Activated CD8-positive, alpha-beta memory T cell treated with anti-CD3 and anti-CD28 coated beads, Interleukin-2, amount 50 U/mL, for 24 hours (primary cell): ENCODE measurements around the gene HYAL3.

Experiments used
- DNase-seq: peaks from one replicate; pipeline ENCODE4 v3.0.0-alpha.2; 2020; ENCODE audit errors: extremely low read depth

Gene HYAL3

DNA sequence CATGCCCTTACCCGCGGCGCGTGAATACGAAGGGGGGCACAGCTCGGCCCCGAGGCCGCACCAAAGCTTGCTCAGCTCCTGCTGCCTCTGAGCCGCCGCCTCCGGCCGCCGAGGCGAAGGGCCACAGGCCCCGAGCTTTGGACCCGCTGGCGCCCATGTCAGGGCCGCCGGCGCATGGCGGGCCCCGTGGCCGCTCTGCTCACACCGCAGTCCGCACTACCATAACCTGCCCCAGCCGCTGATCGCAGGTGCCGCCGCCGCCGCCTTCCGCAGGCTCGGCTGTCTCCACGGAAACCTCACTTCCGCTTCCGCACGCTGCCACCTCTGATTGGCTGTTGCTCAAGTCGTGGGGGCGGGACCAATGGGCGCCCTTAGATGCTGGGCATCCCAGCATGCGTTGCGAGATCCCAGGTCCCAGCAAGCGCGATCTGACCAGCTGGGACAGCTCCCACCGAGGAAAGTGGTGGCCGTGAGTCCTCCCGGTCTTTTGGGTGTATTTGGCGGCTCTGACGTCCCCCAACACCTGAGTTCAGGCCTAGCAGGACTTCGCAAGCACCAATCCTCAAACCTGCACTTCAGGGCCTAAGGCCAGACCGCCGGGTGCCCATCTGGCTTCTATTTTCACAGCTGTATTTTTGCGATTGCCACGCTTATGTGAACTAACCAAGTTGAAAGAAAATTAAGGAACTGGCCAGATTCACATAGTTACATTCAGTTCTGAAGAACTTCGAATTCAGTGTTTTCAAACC, 28.9 kb upstream of the HYAL3 start, which contains the start of gene TUSC2:
Gene TUSC2 (minus strand): TSS at position 281 of the 749 bp plus-strand sequence. CDS start 124 bp downstream, at position 157.
- DNase-seq: peak; percentile 91

DNA sequence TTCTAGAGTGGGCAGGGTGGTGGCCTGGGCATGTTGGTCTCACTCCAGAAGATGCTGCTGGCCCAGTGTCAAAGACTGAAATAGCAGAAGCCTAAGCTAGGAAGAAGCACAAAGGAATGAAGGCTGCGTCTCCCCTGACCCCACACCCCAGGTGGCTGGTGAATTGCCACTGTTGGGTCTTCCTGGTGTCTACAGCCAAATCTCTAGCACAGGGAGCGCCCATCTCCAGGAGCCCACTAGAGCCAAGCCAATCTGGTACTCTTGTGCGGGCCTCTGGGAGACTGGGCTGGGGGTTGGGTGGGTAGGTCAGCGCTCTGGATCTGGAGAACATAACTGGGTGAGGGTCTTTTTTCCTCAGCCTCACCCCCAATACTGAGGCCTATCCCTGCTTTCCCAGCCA, 27.9 kb upstream of the HYAL3 start:
- DNase-seq: no peak

DNA sequence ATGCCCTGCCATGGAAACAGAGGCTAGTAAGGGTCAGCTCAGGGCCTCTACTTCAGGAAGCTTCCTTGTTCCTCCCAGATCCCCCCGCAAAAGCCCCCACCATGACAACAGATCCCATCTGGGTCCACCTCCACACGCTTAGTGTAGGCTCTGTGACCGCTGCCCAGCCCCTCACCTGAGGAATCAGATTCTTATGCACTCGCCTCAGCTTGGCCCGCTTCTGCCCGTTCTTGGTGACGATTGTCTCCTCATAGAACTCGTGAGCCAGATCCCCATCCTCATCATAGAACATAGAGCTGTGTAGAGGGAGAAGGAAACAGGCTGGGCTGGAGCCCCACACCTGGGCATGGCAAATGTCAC, 27.0 kb upstream of the HYAL3 start:
- no peak for DNase-seq

DNA sequence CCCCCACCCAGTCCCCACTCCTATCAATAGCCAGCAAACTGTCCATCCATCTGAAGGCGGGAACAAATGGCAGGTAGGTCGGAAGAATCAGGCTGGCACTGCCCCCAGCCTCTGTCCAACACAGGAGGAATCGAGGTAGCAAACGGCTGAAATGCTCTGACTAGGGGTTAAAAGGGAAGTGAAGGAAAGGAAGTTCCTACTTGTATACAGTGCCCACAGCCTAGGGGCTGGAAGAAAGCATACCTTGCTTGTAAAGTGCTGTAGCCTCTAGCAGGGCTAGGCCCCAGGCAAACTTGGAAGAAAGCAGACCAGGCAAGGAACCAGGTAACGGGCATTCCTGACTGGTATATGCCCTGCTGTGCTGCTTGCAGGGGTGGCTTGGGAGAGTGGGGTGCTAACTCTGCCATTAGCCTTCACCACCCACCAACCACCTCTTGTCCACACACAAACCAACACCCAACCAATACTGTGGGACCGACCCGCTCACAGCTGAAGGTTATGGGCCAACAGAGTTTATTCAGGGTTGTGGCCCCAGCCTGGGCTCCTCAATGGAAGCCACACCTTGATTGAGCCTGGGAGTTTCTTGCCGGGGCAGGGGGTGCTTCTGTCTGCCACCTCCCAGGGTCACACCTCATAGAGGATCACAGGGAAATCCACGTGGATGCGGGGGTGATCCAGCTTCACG, 26.4 kb upstream of the HYAL3 start:
- DNase-seq: no peak

DNA sequence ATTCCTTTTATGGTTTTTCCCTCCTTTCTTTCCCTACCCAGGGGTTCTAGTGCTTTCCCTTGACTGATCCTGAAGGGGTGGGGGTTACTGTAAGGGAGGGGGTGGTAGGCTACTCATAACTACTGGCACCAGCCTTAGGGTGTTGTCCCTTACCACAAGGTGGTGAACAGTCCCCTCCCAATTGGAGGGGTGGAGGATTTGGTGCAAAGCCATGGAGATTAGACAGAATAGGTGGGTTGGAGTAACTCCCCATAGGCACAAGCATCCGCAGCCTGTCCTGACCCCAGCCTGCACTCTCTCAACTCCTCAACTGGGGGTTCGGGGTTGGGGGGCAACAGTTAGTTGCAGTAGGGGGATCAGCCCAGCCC, 25.9 kb upstream of the HYAL3 start:
- DNase-seq: no peak

DNA sequence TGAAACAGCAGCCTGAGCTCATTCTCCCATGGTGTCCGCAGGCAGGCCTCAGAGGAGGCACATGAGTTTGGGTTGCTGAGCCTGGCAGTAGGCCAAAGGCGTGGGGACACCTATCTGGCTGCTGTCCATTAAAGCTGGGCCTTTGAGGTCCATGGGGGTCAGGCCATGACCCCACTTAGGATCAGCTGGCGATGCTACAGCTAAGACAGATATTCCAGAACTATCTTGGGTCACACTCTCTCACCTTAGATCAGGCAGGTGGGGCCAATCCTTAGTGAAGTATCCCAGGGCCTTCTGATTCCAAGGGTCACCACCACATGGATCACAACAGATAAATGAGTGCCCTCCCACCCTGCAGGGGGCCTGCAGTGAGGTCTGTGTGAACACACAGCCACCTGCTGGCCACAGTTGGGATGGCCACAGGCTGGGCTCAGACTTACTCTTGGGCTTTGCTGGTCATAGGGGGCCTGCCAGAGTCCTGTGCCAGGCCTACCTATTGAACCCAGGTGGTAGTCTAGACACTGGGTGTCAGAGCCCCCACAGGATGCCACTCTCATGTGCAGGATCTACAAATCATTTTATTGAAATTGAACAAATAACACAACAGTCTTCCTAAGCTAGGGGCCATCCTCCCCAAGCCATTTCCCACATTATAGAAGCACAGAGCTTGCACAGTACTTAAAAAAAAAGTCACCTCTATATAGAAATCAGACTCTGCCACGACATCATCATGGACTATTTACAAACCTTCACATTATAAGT, 25.3 kb upstream of the HYAL3 start:
- peak; percentile 24 for DNase-seq

DNA sequence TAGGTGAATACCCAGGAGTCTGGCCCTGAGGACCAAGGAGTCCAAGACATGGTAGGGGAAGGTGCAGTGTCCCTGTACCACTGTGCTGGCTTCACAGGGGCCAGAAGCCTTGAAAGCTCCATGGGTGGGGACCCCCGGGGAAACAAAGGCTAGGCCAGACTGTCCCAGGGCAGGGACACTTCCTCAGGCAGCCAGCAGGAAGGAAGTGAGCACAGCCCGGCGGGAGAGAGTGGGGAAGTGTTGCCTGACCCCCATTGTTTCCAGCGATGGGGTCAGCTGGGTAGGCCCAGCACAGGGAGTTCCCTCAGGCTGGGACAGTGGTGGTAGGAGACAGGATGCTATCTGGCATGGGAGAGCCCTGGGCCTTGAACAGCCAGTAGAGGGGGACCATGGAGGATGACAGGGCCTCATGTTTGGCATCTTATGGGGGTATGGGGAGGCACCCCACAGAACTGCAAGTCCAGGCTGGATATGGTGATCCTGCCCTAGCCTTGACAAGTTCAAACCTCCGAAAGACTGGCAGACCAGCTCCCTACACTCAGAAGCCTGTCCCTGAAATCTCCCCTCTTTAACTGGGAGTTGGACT, 24.5 kb upstream of the HYAL3 start:
- no peak for DNase-seq

DNA sequence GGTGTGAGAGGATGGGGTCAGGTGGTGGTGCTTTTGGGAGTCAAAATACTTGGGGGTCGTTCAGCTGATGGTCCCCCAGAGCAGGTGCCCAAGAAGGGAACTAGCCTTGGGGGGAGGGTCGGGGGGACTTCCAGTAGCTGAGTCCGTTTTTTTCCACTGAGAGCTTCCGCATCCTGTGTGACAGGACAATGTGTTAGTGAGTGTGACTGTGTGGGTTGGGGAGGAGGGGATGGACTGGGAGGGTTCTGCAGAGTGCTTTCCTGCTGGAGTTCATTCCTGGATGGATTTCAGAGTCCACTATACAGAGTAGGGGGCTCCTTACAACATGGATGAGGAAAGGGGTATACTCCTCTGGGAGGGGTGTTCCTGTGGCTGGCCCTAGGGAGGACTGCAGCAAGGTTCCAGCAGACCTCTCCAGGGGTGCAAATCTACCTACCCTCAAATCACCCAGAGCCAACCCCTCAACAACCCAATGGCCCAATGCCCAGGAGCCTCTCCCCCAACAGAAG, 23.9 kb upstream of the HYAL3 start:
- no peak for DNase-seq

DNA sequence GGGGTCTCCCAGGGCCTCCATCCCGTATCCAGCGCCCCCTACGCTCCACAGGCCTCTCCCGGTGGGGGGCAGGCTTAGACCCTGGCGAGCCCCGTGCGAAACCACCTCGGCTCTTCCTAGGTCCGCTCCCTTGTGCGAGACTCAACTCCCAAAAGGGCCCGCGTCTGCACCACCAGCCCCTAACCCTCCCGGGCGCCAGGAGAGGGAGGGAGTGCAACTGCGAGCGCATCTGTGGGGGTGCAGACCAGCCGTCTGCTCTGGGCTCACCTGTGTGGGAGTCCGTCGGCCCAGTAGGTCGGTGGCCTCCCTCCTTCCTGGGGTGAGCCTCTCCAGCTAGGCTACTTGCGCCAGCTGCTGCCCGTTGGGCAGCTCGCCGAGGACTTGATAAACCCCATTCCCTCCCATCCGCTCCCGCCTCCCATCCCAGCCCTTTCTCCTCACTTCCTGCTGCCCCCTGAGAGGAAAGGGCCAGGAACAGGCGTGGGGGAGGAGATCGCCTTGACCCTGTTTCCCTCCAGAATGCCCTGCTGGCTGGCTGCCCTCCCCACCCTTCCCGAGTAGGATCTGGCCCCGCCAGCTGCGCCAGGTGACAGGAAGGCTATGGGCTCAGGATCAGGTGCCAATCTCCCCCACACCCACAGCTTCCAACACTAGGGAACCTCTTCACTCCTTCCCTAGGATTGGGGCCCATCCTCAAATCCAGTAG, 23.3 kb upstream of the HYAL3 start, which contains the start of gene HYAL2:
Gene HYAL2 (minus strand): TSS at position 360 of the 706 bp plus-strand sequence. CDS start 2,256 bp downstream, outside the sequence.
- no peak for DNase-seq

DNA sequence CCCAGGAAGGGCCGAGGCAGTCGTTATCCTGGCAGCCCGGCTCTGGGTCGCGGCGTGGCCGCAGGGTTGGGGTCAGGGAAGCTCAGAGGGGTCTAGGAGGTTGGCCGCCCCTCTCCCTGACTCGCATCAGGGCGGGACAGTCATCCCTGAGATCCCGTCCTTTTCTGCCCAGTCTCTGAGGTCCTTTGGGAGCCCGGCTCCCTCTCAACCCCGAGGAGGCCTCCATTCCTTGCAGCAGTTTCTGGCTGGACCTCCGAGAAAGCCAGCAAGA, 22.8 kb upstream of the HYAL3 start:
- no peak for DNase-seq

DNA sequence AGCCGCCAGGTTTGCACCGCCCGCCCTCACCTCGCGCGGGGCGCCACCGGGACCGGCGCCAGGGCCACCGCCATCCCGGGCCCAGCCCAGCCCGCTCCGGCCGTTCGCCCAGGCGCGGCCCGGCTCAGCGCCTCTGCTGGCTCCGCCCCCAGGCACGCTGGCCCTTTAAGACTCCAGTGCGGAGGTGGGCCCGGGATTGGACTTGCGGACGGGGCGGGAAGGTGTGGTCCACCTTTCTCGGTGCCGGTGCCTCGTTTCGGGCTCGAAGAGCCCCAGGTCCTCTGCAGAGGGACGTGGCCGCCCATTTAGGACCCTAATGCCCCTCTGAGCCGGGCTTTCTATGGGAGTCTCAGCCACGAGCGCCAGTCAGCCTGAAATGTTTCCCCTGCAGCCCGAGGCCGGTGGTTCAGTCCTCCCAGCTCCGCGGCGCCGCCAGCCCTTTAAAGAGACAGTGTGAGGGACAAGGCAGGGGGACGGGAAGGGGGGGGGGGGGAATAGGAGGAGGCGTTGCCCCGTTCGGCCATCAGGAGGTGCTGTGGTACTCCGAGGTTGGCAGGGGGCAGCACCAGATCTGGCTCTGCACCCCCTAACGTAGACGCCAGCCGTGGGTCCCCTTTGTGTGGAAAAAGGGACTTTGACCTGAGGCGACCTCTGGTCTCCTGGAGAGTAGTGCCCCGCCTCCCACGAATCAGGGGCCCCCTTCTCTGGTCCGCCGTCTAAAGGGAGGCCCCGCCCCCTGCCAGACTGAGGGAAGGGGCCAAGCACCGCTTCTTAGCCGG, 22.3 kb upstream of the HYAL3 start:
- DNase-seq: peak; percentile 54

DNA sequence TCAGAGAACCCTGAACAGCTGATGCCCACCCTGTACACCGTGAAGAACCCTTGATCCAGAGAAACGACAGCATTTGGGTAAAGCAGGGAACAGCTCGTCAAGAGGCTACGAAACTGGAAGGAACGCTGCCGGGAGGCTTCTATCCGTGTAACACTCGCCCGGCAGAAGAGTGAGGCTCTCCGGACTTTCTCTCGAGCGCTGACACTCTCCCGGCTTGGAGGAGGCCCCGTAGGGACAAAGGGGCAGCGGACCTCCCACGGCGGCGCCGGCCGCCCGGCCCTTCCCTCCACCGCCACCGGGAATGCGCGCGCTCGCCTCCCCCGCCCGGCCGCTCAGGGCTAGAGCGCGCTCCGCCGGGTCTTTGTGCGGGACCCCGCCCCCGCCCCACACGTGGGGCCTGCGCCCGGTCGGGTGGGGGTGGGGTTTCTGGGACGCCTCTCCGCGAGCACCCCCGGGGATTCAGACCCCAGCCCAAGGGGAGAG, 21.7 kb upstream of the HYAL3 start:
- peak; percentile 18 for DNase-seq

DNA sequence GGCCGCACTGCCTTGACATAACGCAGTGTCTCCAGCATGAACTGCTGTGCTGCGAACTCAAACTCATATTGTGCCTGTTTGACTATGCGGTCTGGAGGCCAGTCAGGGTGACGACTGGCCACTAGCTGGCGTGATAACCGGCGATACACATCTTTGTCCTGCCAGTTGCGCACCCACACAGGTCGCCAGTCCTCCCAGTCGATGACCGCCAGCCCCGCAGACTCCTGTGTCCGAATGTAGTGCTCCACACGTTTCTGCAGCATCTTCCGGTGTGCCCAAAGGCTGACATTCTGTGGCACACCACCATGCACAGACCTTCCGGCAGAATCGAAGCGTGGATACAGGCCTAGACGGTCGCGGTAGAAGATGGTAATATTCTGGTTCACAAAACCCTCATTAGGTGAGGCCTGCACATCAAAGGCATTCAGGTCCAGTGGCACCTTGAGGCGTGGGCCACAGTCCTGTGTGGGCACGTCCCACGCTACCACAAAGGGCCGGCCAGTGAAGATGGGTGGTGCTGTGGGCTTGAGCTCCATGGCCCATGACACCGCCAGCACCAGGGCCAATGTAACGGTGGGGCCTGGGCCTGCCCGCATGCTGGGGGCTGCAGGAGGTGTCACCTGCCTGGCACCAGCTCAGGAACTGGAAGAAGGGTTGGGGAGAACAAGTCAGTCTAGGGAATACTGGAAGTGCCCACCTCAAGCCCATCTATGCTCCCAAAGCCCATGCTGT, 20.9 kb upstream of the HYAL3 start:
- no peak for DNase-seq

DNA sequence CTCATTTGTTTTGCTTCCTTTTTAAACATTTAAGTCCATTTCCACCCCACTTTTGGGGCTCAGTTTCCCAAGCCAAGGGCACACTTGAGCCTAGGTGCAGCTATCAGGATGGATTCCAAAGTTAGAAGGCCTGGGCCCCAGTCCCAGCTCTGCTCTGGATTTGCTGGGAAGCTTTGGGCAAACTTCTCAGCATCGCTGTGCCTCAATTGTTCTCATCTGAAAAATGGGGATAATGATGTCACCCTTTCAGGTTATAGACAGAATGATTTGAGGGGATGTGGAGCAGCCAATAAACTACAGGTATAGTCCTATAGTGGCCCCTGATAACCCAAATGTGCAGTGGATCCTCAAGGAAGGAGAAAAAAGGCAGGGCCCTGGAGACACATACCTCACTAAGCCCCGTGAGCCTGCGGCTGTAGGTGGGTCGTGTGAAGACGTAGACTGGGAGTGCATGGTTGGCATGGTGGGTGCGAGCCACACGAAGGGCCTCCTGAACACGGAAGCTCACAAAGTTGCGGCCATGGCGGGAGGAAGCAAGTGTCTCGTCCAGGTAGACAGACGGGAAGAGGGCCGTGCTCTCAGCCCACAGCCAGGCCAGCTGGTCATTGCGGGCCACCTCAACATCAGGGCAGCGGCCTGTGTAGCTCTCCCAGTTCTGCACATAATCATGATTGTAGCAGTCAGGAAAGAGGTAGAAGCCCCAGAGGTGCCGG, 20.1 kb upstream of the HYAL3 start:
- no peak for DNase-seq

DNA sequence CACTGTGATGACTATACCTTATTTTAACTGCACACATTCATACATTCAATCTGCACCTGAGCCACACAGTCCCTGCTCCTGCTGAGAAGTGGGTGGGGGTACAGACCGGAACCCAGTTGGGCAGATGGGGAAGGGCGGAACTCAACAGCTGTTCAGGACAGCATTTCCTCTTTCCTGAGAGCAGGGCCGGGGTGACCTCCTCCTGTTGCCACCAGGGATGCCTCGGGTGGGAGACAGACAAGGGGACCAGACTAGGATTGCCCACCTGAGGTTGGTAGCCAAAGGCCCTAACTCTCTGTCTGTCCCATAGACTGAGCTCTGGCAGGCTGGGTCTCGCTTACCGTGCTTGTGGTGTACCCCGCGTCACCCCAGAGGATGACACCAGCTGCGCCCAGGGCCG, 19.4 kb upstream of the HYAL3 start:
- no peak for DNase-seq

DNA sequence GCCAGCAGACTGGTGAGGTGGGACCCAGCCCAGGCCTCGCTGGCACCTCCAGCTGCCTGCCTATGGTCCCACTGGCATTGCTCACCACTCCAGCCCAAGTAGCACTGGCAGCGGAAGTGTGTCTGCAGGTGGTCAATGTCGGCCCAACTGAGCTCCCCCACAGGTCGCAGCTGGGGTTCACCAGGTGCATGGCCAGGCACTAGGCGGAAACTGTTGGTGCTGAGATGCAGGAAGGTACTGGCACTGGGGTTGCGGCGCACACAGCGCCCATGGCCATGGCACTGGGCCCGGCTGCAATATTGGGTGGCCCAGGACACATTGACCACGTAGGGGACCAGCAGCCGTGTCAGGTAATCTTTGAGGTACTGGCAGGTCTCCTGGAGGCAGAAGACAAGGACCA, 19.0 kb upstream of the HYAL3 start:
- DNase-seq: no peak

DNA sequence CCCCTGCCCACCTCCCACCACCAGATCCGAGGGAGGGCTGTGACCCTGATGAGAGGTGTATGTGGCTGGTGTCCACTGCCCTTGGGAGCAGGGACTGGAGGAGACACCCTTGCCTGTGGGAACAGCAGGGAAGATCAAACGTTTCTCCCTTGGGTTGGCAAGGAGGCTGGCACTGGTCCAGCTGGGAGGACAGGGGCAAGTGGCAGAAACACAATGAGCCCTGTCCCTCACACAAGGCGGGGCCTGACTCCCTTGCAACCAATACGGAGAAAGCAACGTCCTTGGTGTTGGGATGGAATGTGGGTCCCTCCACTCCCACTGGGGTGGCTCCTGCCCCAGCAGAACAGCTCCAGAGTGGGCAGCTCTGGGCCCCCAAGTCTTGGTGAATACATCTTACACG, 18.1 kb upstream of the HYAL3 start:
- DNase-seq: no peak

DNA sequence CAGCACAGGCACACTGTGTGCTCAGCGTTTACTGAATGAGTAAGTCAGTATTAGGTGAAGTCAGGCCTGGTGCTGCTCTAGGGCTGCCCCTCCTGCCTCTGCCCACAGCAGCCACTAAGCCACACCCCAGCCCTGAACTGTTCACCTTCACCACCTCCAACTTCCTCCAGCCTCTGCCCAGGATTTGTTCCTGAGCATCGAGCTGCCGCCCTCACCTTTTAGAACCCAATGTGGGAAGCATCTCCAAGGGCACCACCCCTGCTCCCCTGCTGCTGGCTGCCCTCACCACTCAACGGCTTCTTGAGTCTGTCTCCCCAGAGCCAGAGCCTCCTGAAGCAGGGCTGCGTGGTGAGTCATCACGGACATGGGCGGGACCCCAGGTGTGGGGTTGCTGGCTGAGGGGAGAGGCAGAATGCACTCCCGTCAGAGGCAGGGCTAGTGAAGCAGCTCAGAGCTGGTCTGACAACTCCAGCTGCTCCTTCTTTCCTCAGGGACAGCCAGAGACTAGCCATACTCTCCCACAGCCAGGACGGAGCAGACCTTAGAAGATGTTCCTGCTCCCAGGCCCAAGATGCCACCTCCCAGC, 17.5 kb upstream of the HYAL3 start:
- DNase-seq: no peak

DNA sequence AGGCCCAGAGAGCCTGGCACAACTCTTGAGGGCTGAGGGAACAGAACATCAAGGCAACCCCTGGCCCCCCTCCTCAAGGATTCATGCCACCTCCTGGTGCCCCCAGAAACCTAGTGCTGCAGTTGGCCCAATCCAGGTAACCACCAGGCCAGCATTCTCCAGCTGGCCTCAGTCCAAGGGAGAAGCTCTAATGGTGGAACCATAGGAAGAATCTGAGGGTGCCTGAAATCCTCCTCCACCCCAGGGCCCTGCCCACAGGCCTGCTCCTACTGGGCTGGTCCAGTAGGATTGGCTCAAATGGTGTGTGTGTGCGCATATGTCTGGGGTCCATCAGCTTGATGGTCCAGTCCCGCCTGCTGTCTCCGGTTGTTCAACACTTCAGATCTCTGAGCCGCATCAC, 15.6 kb upstream of the HYAL3 start:
- DNase-seq: no peak
